C1 segment of cervical spinal cord (tissue), 14 donors: ENCODE measurements around the gene ZBTB20.
"Not testable (repeated sequence)": the region's sequence is repeated elsewhere in the genome, so short reads cannot be mapped to it uniquely, and the experiment has no call there.

ENCODE experiments used
- DNase-seq, 14 donors: peaks; one replicate each; lab custom pipeline; 2025; lab: John Stamatoyannopoulos, UW

Gene ZBTB20

DNA sequence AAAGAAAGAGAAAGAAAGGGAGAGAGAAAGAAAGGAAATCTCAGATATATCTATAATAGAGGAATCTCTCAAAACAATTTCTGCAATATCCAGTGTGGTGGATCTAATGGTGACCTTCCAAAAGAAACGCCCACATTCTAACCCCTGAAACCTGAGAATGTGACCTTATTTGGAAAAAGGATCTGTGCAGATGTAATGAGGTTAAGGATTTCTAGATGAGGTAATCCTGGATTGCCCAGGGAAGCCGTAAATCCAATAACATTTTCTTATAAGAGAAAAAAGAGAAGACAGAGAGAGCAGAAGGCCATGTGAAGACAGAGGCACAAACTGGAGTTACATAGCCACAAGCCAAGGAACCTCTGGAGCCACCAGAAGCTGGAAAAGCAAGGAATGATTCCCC lies 307.6 kb downstream of the ZBTB20 start:
- DNase-seq = no peak

DNA sequence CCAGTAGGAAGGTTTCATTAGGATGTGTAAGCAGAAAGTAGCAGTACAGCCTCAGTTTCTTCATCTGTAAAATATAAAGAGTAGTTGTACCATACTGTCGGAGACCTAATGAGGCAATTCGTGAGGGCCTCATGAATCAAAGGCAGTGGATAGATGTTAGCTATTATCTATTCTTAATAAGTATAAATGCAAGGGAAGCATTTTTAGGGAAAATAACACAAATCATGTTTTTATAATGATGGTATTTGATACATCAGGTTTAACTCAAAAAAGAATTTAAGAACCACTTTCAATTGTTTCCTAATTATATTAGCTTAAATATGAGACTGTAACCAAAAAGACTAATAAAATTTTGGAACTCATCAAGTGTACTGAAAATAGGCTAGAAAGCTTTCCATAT lies 309.1 kb downstream of the ZBTB20 start:
- DNase-seq = no peak

DNA sequence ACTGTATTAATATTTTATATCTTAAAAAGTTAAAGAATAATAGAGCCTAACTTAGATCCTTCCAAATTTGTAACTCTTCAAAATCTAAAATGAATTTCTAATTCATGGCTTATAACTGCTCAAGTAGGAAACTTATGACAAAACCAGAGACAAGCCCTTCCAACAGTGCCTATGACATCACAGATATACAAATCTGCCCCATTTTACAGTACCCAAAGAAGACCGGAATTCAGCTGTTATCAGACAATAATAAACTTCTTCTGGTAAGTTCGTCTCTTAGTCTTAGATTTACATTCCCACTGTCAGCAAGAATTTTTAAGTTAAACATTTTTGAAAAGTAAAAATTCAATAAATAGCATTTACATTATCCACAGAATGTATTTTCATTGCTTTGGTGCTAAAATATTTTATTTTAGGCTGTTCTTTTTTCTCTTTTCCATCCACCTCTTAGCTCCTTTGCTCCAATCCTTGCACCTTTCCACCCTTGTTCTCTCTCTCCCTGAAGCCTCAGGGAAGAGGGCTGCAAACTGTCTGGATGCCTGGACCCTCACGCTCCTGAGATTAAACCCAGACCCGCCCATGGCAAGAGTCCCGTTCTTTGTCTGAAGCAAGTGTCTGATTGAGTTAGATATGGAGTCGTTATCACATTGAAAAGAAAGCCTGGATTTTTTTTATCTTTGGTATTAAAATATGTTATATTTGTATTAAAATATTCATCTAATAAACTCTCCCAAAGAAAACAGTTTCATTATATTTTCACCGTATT lies 312.7 kb downstream of the ZBTB20 start:
- DNase-seq = no peak

DNA sequence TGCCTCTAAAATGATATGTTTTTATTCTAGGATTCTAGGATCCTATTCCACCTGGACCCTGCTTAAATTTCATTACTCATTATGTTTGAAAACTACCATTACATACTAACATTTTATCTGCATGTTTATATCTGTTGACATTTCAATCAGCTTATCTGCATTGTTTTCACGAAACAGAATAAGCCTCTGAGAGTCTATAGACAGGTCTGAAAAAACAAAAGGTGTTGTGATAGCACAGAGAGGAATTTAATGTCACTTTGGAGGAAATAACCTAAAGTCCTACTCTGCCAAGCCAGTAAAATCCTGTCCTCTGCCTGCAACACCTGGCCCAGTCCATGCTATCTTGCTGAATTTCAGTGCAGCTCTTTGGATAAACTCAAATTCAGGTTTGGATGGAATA lies 315.2 kb downstream of the ZBTB20 start:
- DNase-seq = no peak

DNA sequence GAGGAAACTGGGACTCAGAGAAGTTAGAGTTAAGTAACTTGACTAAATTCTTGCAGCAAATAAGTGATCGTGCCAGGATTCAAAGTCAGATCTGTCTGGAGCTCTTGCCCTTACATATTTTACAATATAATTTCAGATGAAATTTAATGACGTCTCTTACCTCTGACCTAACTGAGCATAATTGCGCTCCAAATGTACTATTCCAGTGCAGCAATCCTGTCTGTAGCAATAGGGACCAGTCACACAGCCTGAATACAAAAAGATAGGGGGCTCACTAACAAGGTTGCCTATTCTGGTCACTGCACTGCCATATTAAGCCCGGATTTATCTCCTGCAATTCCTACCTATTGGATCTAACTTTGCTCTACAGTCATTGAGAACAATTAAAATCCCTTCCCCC lies 316.4 kb downstream of the ZBTB20 start:
- DNase-seq = no peak

GRCh38 chr3:114829783-114830182 lies 317.3 kb downstream of the ZBTB20 start:
- DNase-seq = no peak

DNA sequence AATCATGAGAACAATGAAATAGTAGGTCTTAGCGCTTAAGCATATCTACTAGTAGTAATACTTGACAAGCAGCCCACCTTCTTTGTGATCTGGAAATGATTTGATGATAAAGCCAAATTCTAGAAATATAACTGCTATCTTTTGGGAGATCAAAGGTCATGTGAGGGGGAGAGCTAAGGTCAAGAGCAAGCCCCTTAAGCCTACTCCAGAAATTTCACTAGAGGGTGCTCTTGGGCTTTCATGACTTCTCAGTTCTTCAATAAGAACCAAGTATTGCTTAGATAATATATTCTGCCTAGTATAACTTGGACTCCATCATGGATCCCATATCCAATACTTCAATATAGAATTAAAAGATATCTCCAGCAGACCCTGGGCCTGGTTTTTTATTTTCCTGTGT lies 319.6 kb downstream of the ZBTB20 start:
- no peak for DNase-seq

DNA sequence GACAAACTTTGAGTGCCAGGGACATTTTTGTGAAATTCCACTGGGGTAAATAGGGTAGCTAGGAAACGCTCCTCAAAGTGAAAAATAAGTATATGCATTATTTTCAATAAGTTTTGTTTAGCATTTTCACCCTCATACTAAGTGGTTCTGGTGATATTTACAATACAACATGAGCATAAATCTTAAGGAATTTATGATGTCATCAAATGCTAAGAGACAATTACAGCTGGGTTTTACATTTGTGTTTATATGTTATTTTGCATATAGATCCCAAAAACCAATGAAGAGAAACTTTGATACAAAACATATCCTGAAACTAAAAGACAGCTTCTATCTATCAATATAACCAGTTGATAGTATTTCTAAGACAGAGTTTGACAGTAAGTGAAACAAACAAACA lies 323.1 kb downstream of the ZBTB20 start:
- no peak for DNase-seq

DNA sequence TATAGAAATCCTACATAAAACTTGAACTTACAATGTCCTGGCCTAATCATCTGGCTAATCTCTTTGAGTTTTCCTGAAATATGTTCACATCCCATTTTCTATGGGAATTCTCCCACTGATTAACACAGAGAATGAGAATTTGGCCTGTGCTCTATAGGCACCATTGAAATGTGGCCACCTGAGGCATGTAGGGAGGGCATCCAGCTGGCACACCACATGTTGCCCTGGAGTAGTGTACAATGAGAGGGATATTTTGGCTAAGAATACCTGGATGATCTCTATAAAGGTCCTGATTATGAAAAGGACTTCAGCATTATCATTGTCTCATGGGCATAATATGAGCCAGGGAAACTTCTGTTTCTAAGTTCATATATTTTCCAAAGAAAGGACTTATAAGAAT lies 324.0 kb downstream of the ZBTB20 start:
- peak in 1 of 14 donors; percentile 50 for DNase-seq

GRCh38 chr3:114816052-114816451 lies 331.0 kb downstream of the ZBTB20 start:
- no peak for DNase-seq

GRCh38 chr3:114812541-114813238 lies 334.4 kb downstream of the ZBTB20 start:
- not testable (repeated sequence) for DNase-seq

GRCh38 chr3:114809668-114810413 lies 337.2 kb downstream of the ZBTB20 start:
- DNase-seq = no peak

DNA sequence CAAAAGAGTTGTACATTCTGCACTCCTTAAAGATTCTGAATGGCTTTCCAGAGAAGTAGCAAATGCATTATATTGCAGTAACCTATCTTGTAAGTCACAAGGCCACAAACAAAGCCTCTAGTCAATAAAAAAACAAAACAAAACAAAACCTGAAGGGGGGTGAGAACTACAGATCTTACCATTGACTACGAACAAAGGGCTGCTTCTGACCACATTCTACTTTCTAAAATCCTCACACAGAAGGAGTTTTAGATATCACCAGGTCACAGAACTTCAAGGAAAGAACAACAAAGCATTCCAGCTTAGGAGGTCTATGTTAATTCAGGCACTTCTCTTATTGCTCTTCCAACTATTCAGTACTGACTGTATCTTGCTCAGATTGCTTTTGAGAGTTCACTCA lies 343.0 kb downstream of the ZBTB20 start:
- no peak for DNase-seq

DNA sequence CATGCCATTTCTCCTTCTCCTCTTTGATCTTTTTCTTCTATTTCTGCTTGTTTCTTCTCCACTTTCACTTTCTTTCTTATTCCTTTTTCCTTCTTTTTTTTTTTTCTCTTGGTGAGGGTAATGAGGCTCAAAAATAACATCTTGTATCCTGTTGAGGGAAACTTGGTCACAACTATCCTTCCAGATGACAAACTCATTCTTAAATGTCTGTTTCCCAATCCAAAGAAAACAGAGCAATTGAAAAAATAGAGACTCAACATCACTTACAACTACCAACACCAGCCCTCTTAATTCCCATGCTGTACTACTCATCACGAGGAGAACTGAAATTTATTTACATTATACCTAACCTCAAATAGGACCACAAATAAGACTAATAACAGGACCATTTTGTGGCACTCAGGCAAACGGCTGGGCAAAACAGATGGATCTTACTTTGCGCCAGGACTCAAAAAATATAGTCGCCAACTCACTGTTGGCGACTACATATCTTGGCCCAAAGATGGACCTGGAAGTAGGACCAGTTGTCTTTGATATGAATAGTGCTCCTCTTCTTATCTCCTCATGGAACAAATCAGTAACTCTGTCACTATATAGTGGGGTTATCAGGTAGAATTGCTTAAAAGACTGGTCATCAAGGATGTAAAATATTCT lies 343.9 kb downstream of the ZBTB20 start:
- DNase-seq = peak in 1 of 14 donors; percentile 74

- DNase-seq = no peak
These were observed 346.6 kb downstream of the ZBTB20 start for GRCh38 chr3:114800272-114801031.

- no peak for DNase-seq
These were observed 347.3 kb downstream of the ZBTB20 start for GRCh38 chr3:114799816-114800215.

- no peak for DNase-seq
These were observed 350.3 kb downstream of the ZBTB20 start for GRCh38 chr3:114796796-114797195.

DNA sequence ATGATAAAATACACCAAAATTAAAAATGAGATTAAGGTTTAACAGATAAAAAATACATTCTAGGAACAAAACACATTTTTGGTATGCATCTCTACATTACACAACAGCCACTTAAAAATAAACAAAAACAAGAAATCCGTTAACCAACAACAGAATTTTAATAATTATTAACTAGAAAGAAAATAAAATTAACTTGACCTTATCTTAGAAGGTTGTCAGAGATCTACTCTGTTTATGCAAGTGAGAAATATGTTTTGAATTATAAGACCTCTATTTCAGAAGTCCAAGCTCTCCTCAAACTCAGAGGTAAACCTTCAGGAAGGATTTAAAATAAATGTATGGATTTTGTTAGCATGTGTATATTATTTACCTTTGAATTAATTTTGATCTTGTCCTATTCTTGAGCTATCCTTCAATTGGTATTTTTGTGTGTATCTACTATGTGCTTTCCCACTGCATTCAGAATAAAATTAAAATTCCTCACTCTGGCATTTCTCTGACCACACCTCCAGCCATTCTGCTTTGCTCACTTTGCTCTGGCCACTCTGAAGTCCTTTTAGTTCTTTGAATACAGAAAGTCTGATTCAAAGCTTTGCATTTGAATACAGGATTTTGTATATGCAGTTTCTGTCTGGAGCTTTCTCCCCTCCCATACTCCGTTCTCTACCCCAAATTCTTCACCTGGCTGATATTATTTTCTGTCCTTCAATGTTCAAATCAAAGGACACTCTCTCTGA lies 352.0 kb downstream of the ZBTB20 start:
- no peak for DNase-seq

DNA sequence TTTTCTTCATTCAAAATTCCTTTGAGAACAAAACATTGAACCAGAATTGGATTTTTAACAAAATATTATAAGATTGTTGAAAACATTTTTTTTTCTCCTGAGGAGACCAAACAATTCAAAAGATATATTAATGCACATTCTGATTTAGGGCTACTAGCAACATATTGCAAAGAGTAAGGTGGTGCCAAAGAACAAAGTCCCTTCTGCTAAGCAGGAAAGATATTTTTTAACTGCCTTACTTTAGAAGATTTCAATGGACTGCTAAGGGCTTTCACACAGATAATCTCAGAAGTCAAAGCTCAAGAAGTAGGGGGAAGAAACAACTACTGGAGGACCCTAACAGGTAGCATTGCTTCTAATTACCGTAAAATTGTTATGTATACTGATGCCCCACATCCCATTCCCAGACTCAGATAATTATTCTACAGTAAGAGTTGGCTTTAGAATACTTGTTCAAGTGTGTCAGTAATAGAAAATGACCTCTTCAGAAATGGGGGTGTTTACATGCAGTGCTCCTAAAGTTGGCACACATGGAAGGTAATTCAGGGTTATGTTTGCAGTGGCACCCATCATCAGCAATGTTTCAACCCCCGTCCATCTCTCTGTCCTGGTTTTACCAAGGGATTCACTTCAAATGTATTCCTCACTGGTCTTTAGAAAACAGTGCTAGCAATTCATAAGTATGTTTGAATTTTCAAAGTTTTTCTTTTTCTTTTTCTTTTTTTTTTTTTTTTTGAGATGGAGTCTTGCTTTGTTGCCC lies 354.7 kb downstream of the ZBTB20 start:
- no peak for DNase-seq

- no peak for DNase-seq
These were observed 356.3 kb downstream of the ZBTB20 start for GRCh38 chr3:114790752-114791151.
